Measurements from ENCODE around the gene EPB41L5.

DNA sequence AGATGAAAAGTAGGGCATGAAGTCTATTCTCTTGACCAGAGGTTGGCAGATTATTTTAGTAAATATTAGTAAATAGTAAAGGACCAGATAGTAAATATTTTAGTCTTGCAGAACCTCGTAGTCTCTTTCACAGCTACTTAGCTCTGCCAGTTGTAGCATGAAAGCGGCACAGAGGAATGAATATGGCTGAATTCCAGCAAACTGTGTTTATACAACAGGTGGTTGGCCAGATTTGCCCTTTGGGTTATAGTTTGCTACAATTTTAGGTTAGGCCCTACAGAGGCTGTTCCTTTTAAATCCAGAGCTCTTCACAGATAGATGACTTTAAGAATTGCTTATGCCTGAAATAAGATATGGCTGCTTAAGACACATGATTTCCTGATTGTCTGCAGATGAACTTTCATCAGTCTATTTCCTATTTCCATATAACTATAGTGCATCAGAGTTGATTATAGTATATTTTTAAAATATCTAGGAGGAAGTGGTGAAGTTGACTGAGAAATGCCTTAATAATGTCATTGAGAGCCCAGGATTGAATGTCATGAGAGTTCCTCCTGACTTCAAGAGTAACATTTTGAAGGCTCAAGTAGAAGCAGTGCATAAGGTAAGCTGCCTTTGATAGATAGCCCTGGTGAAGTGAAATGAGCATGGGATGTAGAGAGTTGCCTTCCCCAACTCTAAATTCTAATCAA lies 129.8 kb downstream of the EPB41L5 start:
- TF ChIP-seq PCBP2 (IDR thresholded peaks at IDR 0.05; ENCODE audit: low read depth, low read length, poor library complexity, severe bottlenecking), result no peak
- TF ChIP-seq, protein P1, sequence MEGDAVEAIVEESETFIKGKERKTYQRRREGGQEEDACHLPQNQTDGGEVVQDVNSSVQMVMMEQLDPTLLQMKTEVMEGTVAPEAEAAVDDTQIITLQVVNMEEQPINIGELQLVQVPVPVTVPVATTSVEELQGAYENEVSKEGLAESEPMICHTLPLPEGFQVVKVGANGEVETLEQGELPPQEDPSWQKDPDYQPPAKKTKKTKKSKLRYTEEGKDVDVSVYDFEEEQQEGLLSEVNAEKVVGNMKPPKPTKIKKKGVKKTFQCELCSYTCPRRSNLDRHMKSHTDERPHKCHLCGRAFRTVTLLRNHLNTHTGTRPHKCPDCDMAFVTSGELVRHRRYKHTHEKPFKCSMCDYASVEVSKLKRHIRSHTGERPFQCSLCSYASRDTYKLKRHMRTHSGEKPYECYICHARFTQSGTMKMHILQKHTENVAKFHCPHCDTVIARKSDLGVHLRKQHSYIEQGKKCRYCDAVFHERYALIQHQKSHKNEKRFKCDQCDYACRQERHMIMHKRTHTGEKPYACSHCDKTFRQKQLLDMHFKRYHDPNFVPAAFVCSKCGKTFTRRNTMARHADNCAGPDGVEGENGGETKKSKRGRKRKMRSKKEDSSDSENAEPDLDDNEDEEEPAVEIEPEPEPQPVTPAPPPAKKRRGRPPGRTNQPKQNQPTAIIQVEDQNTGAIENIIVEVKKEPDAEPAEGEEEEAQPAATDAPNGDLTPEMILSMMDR (IDR thresholded peaks at IDR 0.05 in 2 of 3, conservative IDR thresholded peaks at IDR 0.05 in 1 of 3; ENCODE audit: insufficient read depth in 2 of 3, low read depth in 1 of 3, low read length in 3 of 3), result no peak
- no peak for TF ChIP-seq MYBL2 (IDR thresholded peaks at IDR 0.05; ENCODE audit: low read depth)
- no peak for TF ChIP-seq MYBL2 (CRISPR knock-in tag; IDR thresholded peaks at IDR 0.05; ENCODE audit: borderline replicate concordance)
- TF ChIP-seq TCF7 (IDR thresholded peaks at IDR 0.05; ENCODE audit: borderline replicate concordance), result no peak
- TF ChIP-seq POLR2A (conservative IDR thresholded peaks at IDR 0.05), result no peak
- TF ChIP-seq ZNF253 (CRISPR knock-in tag; conservative IDR thresholded peaks at IDR 0.05), result no peak
- TF ChIP-seq HDAC2 (IDR thresholded peaks at IDR 0.05), result no peak
- no peak for TF ChIP-seq RBM22 (IDR thresholded peaks at IDR 0.05; ENCODE audit: low read depth, low read length, poor library complexity, severe bottlenecking)
- no peak for TF ChIP-seq CHD4 (IDR thresholded peaks at IDR 0.05; ENCODE audit: insufficient read depth, insufficient replicate concordance, low read depth, low read length, poor library complexity, severe bottlenecking)
- no peak for TF ChIP-seq CAMTA2 (CRISPR knock-in tag; conservative IDR thresholded peaks at IDR 0.05)
- no peak for TF ChIP-seq PHB2 (IDR thresholded peaks at IDR 0.05; ENCODE audit: low read depth)
